A673 (cell line): ENCODE measurements around the gene NKD1. TPM values are rescaled to one million over a fixed set of nuclear protein-coding genes. Genes with fewer than 3 reads are reported as not detected.

Experiments used
- BruUV-seq: library from RNA; stranded (reverse); fragments of 400-500 nt; replicated peaks from 2 replicates; lab custom pipeline; 2021; lab: Mats Ljungman, UMichigan
- CTCF ChIA-PET: fragments of 300-600 bp; sonication (Branson Sonifier 250); formaldehyde crosslinking; loops from one replicate; lab custom pipeline; 2022; ENCODE audit warnings: antibody characterized with exemption; lab: Charles Lee
- POLR2A ChIA-PET: fragments of 300-600 bp; sonication (Branson Sonifier 250); formaldehyde crosslinking; loops from one replicate; lab custom pipeline; 2022; ENCODE audit warnings: antibody characterized with exemption; ENCODE audit not compliant: low non-redundant PET; lab: Charles Lee
- DNase-seq: peaks from one replicate; pipeline ENCODE4 v3.0.0-alpha.2; 2015; ENCODE audit warnings: low spot score
- H3K27ac ChIP-seq: fragments of 200-600 bp; sonication (generic); 2 replicates; pipeline ENCODE4 v1.5.1; 2016; ENCODE audit warnings: mixed run types, low read depth, mild to moderate bottlenecking, mixed read lengths, antibody characterized with exemption, low read length; ENCODE audit not compliant: poor library complexity, severe bottlenecking
- H3K27me3 ChIP-seq: fragments of 200-600 bp; sonication (generic); replicated peaks from 2 replicates; pipeline ENCODE4 v1.6.1; 2017; ENCODE audit warnings: mixed run types, low read depth, mild to moderate bottlenecking, mixed read lengths, antibody characterized with exemption, low read length; ENCODE audit not compliant: insufficient read depth, poor library complexity
- H3K36me3 ChIP-seq: fragments of 200-600 bp; sonication (generic); 2 replicates; pipeline ENCODE4 v1.6.1; 2016; ENCODE audit warnings: mixed run types, mild to moderate bottlenecking, mixed read lengths, antibody characterized with exemption, low read length; ENCODE audit not compliant: insufficient read depth, poor library complexity, severe bottlenecking
- H3K4me1 ChIP-seq: fragments of 200-600 bp; sonication (generic); 2 replicates; pipeline ENCODE4 v1.6.1; 2017; ENCODE audit warnings: mixed run types, mild to moderate bottlenecking, mixed read lengths, antibody characterized with exemption, low read length; ENCODE audit not compliant: insufficient read depth, poor library complexity, severe bottlenecking
- H3K4me3 ChIP-seq: fragments of 200-600 bp; sonication (generic); 2 replicates; pipeline ENCODE4 v1.5.1; 2016; ENCODE audit warnings: low read depth, mixed run types, mild to moderate bottlenecking, mixed read lengths, low read length; ENCODE audit not compliant: poor library complexity, severe bottlenecking
- H3K9me3 ChIP-seq: fragments of 200-600 bp; sonication (generic); 2 replicates; pipeline ENCODE4 v1.6.1; 2016; ENCODE audit warnings: mixed run types, low read depth, mild to moderate bottlenecking, mixed read lengths, antibody characterized with exemption, low read length; ENCODE audit not compliant: poor library complexity, severe bottlenecking
- EZH2 ChIP-seq: fragments of 200-600 bp; sonication (generic); IDR thresholded peaks from 2 replicates; pipeline ENCODE4 v1.6.1; 2017; ENCODE audit warnings: borderline replicate concordance, low read depth, mild to moderate bottlenecking, mixed read lengths, antibody characterized with exemption, low read length; ENCODE audit not compliant: poor library complexity, severe bottlenecking
- intact Hi-C: fragments of 100-400 bp; cut with micrococcal nuclease; formaldehyde crosslinking; loops from one replicate; pipeline ENCODE4 v1.10.0; 2022; ENCODE audit not compliant: unreplicated experiment
- total RNA-seq: library from RNA; stranded (reverse); gene quantifications from 2 replicates; pipeline ENCODE4 v1.2.3, GENCODE V29; 2021
- TF ChIP-seq, protein P1 (sequence below): fragments of 300-800, 200-600 bp; sonication (generic); conservative IDR thresholded peaks from 2 replicates; pipeline ENCODE4 v1.5.1; 2017; ENCODE audit warnings: low read depth, mild to moderate bottlenecking, antibody characterized with exemption, low read length, moderate library complexity, mixed read lengths

The NKD1 gene
- total RNA-seq, 1 experiment from 2014 or later, result 1.1 TPM

DNA sequence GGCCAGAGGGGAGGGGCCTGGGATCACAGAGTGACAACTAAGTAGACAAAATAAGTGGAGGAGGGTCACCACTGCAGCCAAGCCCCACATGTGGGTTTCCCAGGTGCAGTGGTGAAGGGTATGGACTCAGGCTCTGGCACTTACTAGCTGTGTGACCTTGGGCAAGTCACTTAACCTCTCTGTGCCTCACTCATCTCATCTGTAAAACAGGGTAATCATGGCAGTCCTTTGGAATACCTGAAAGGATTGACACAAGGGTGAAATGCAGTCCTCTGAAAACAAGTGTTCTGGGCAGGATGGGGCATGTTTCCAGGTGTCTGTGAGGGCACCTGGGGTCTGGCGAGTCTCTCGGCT lies 55.8 kb downstream of the NKD1 start:
- H3K4me1 ChIP-seq, result no peaks in the 10 kb centered on the region
- no peak overlapping the region for H3K27ac ChIP-seq
- intact Hi-C loops, result no loop called here
- no TSS peak for BruUV-seq
- no peaks in the 10 kb centered on the region for H3K27me3 ChIP-seq
- no peaks in the 10 kb centered on the region for H3K9me3 ChIP-seq
- H3K4me3 ChIP-seq, result no peak overlapping the region
- CTCF ChIA-PET, result no interaction called here
- no peak for DNase-seq
- POLR2A ChIA-PET, result no interaction called here
- no peaks in the 10 kb centered on the region for H3K36me3 ChIP-seq
- TF ChIP-seq EZH2, result no peak
- TF ChIP-seq, protein P1, sequence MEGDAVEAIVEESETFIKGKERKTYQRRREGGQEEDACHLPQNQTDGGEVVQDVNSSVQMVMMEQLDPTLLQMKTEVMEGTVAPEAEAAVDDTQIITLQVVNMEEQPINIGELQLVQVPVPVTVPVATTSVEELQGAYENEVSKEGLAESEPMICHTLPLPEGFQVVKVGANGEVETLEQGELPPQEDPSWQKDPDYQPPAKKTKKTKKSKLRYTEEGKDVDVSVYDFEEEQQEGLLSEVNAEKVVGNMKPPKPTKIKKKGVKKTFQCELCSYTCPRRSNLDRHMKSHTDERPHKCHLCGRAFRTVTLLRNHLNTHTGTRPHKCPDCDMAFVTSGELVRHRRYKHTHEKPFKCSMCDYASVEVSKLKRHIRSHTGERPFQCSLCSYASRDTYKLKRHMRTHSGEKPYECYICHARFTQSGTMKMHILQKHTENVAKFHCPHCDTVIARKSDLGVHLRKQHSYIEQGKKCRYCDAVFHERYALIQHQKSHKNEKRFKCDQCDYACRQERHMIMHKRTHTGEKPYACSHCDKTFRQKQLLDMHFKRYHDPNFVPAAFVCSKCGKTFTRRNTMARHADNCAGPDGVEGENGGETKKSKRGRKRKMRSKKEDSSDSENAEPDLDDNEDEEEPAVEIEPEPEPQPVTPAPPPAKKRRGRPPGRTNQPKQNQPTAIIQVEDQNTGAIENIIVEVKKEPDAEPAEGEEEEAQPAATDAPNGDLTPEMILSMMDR, result no peak

DNA sequence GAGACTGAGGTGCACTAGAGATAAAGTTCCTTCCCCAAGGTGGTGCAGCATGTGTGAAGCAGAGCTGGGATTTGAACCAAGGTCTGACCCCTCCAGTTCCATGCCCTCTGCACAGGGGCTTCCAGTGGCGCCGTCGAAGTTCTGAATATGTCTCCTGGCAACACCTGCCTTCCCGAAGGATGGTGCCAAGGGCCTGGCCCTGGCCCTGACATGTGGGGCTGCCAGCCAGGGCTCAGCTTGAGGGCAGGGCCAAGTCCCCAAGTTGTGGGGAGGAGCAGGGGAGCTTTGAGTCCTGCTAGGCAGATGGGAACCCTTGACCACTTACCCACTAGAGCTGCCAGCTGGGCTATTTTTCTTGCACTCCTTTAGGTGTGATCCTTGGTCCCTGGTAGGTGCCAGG lies 56.4 kb downstream of the NKD1 start:
- Histone ChIP-seq H3K27ac (no peak overlapping the region), H3K4me3 (no peak overlapping the region), H3K27me3 (no peaks in the 10 kb centered on the region), H3K4me1 (no peaks in the 10 kb centered on the region), H3K36me3 (no peaks in the 10 kb centered on the region), H3K9me3 (no peaks in the 10 kb centered on the region)
- ChIA-PET POLR2A (no interaction called here), CTCF (no interaction called here)
- TF ChIP-seq EZH2, result no peak
- TF ChIP-seq, protein P1, result no peak
- DNase-seq, result no peak
- no TSS peak for BruUV-seq
- intact Hi-C loops, result no loop called here

GRCh38 chr16:50605733-50606430 lies 57.7 kb downstream of the NKD1 start:
- no peak for DNase-seq
- Histone ChIP-seq H3K36me3 (no peaks in the 10 kb centered on the region), H3K4me1 (no peaks in the 10 kb centered on the region), H3K27ac (no peak overlapping the region), H3K4me3 (no peak overlapping the region), H3K9me3 (no peaks in the 10 kb centered on the region), H3K27me3 (no peaks in the 10 kb centered on the region)
- TF ChIP-seq, protein P1, result no peak
- TF ChIP-seq EZH2, result no peak
- CTCF ChIA-PET, result no interaction called here
- no TSS peak for BruUV-seq
- intact Hi-C loops, result no loop called here
- POLR2A ChIA-PET, result no interaction called here
